ENCODE measurements around the gene PDE7B. TPM values are rescaled to one million over a fixed set of nuclear protein-coding genes. Genes with fewer than 3 reads are reported as not detected.

PDE7B gene
- total and polyA plus RNA-seq, 4 donors, result 0.75 to 5.2 (median 1.3) TPM

- no peak for DNase-seq (ENCODE audit: low spot score)
- 80% methylated on average over 3 of the region's 3 CpGs for WGBS
- no peaks in the 10 kb centered on the region for H3K4me1 ChIP-seq (ENCODE audit: control insufficient read depth in 4 of 4, insufficient read depth in 4 of 4, low read length in 3 of 4)
- no peak overlapping the region for H3K9ac ChIP-seq (ENCODE audit: low read depth in 1 of 2, low read length in 2 of 2)
- no peaks in the 10 kb centered on the region for H3K27me3 ChIP-seq (ENCODE audit: control insufficient read depth in 4 of 4, insufficient read depth in 4 of 4, low read length in 3 of 4)
- no peaks in the 10 kb centered on the region for H3K9me3 ChIP-seq (ENCODE audit: control insufficient read depth in 4 of 4, low read length in 3 of 4)
- H3K27ac ChIP-seq (ENCODE audit: low read depth in 1 of 2, low read length in 2 of 2), result no peak overlapping the region
- H3K4me3 ChIP-seq (ENCODE audit: low read depth in 1 of 3, low read length in 3 of 3), result no peak overlapping the region
- TF ChIP-seq EGR1 (IDR thresholded peaks at IDR 0.05; ENCODE audit: low read depth in 2 of 2), result no peak
- TF ChIP-seq GABPA (IDR thresholded peaks at IDR 0.05 in 1 of 2, conservative IDR thresholded peaks at IDR 0.05 in 1 of 2), result no peak
- no peak for TF ChIP-seq FOXA1 (IDR thresholded peaks at IDR 0.05)
- no peak for TF ChIP-seq MAX (IDR thresholded peaks at IDR 0.05)
- TF ChIP-seq RAD21 (IDR thresholded peaks at IDR 0.05), result no peak
- TF ChIP-seq FOXA2 (IDR thresholded peaks at IDR 0.05), result no peak
- no peak for TF ChIP-seq REST (IDR thresholded peaks at IDR 0.05)
- TF ChIP-seq YY1 (IDR thresholded peaks at IDR 0.05), result no peak
- TF ChIP-seq JUND (IDR thresholded peaks at IDR 0.05), result no peak
- no peaks in the 10 kb centered on the region for H3K36me3 ChIP-seq (ENCODE audit: control insufficient read depth in 4 of 4, insufficient read depth in 3 of 4, low read depth in 1 of 4, low read length in 3 of 4)
Observed at GRCh38 chr6:136134751-136135150, 283.2 kb downstream of the PDE7B start.

GRCh38 chr6:136136274-136136673 lies 284.8 kb downstream of the PDE7B start:
- Histone ChIP-seq H3K27ac (ENCODE audit: low read depth in 1 of 2, low read length in 2 of 2) (no peak overlapping the region), H3K9me3 (ENCODE audit: control insufficient read depth in 4 of 4, low read length in 3 of 4) (no peaks in the 10 kb centered on the region), H3K27me3 (ENCODE audit: control insufficient read depth in 4 of 4, insufficient read depth in 4 of 4, low read length in 3 of 4) (no peaks in the 10 kb centered on the region), H3K4me1 (ENCODE audit: control insufficient read depth in 4 of 4, insufficient read depth in 4 of 4, low read length in 3 of 4) (no peaks in the 10 kb centered on the region), H3K9ac (ENCODE audit: low read depth in 1 of 2, low read length in 2 of 2) (no peak overlapping the region), H3K36me3 (ENCODE audit: control insufficient read depth in 4 of 4, insufficient read depth in 3 of 4, low read depth in 1 of 4, low read length in 3 of 4) (no peaks in the 10 kb centered on the region), H3K4me3 (ENCODE audit: low read depth in 1 of 3, low read length in 3 of 3) (no peak overlapping the region)
- no peak for DNase-seq (ENCODE audit: low spot score)
- 63% methylated on average over 2 of the region's 2 CpGs for WGBS
- TF ChIP-seq ZBTB33 (IDR thresholded peaks at IDR 0.05) (no peak), HNF4A (conservative IDR thresholded peaks at IDR 0.05) (peak in 1 of 2 donors; percentile 12)

GRCh38 chr6:136137008-136137692 lies 285.6 kb downstream of the PDE7B start:
- WGBS, result 72% methylated on average over 3 of the region's 3 CpGs
- Histone ChIP-seq H3K4me1 (ENCODE audit: control insufficient read depth in 4 of 4, insufficient read depth in 4 of 4, low read length in 3 of 4) (no peaks in the 10 kb centered on the region), H3K4me3 (ENCODE audit: low read depth in 1 of 3, low read length in 3 of 3) (no peak overlapping the region), H3K9me3 (ENCODE audit: control insufficient read depth in 4 of 4, low read length in 3 of 4) (no peaks in the 10 kb centered on the region), H3K9ac (ENCODE audit: low read depth in 1 of 2, low read length in 2 of 2) (no peak overlapping the region), H3K27me3 (ENCODE audit: control insufficient read depth in 4 of 4, insufficient read depth in 4 of 4, low read length in 3 of 4) (no peaks in the 10 kb centered on the region), H3K36me3 (ENCODE audit: control insufficient read depth in 4 of 4, insufficient read depth in 3 of 4, low read depth in 1 of 4, low read length in 3 of 4) (no peaks in the 10 kb centered on the region), H3K27ac (ENCODE audit: low read depth in 1 of 2, low read length in 2 of 2) (no peak overlapping the region)
- TF ChIP-seq CTCF (IDR thresholded peaks at IDR 0.05; ENCODE audit: low read depth, low read length, missing input control), result no peak
- no peak for TF ChIP-seq FOXA1 (IDR thresholded peaks at IDR 0.05)
- TF ChIP-seq HNF4G (IDR thresholded peaks at IDR 0.05), result no peak
- no peak for TF ChIP-seq RAD21 (IDR thresholded peaks at IDR 0.05)
- TF ChIP-seq FOXA2 (IDR thresholded peaks at IDR 0.05), result no peak
- TF ChIP-seq EGR1 (IDR thresholded peaks at IDR 0.05; ENCODE audit: low read depth in 2 of 2), result no peak
- TF ChIP-seq GABPA (IDR thresholded peaks at IDR 0.05 in 1 of 2, conservative IDR thresholded peaks at IDR 0.05 in 1 of 2), result no peak
- TF ChIP-seq NR2F2 (IDR thresholded peaks at IDR 0.05), result no peak
- TF ChIP-seq REST (IDR thresholded peaks at IDR 0.05), result no peak
- no peak for DNase-seq (ENCODE audit: low spot score)
